ENCODE data around the gene VIP. TPM values are rescaled to one million over a fixed set of nuclear protein-coding genes. Genes with fewer than 3 reads are reported as not detected.

Gene VIP
- total and polyA plus RNA-seq, 2 donors from 2014 or later = 0.76 to 1.4 TPM

DNA sequence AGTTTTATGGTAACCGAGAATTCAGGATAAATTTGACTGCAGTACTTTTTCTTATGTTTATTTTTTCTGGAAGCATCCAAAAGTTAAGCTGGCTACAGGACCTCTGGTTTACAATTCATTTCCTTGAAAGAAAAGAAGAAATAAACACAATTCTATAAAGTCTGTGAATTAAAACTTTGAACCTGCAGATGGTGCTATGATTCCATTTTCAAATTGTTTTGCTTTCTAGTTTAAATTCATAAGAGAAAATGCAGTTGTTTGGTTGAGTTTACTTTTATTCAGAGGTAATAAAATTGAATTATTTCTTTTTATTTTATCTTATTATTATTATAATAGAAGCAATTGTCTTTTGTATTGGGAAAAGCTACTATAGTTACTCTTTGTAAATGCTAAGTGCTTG, 1.8 kb upstream of the VIP start:
- H3K27me3 ChIP-seq (ENCODE audit: control insufficient read depth, insufficient read depth, low read length) = no peaks in the 10 kb centered on the region
- FAIRE-seq (peak; percentile 63), DNase-seq (peak in 2 of 5 donors; percentile 3 to 7)
- TF ChIP-seq, protein P1, sequence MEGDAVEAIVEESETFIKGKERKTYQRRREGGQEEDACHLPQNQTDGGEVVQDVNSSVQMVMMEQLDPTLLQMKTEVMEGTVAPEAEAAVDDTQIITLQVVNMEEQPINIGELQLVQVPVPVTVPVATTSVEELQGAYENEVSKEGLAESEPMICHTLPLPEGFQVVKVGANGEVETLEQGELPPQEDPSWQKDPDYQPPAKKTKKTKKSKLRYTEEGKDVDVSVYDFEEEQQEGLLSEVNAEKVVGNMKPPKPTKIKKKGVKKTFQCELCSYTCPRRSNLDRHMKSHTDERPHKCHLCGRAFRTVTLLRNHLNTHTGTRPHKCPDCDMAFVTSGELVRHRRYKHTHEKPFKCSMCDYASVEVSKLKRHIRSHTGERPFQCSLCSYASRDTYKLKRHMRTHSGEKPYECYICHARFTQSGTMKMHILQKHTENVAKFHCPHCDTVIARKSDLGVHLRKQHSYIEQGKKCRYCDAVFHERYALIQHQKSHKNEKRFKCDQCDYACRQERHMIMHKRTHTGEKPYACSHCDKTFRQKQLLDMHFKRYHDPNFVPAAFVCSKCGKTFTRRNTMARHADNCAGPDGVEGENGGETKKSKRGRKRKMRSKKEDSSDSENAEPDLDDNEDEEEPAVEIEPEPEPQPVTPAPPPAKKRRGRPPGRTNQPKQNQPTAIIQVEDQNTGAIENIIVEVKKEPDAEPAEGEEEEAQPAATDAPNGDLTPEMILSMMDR (IDR thresholded peaks at IDR 0.05; ENCODE audit: borderline replicate concordance, extremely low read depth, insufficient read depth) = no peak
- intact Hi-C loops (cut with DNase I) = no loop called here
- no peaks in the 10 kb centered on the region for H3K4me1 ChIP-seq (ENCODE audit: control insufficient read depth in 2 of 3, insufficient read depth in 2 of 3, low read depth in 1 of 3, low read length in 3 of 3)
- H3K9me3 ChIP-seq (ENCODE audit: control insufficient read depth in 2 of 3, insufficient read depth in 1 of 3, low read length in 3 of 3) = no peaks in the 10 kb centered on the region
- no peaks in the 10 kb centered on the region for H3K36me3 ChIP-seq (ENCODE audit: control insufficient read depth in 2 of 3, insufficient read depth in 3 of 3, low read length in 3 of 3)
- no peak overlapping the region for H3K9ac ChIP-seq (ENCODE audit: low read length in 3 of 3)
- H3K27ac ChIP-seq (ENCODE audit: low read depth in 2 of 2, low read length in 2 of 2) = no peak overlapping the region
- no peak overlapping the region for H3K4me3 ChIP-seq (ENCODE audit: low read length in 3 of 3)

DNA sequence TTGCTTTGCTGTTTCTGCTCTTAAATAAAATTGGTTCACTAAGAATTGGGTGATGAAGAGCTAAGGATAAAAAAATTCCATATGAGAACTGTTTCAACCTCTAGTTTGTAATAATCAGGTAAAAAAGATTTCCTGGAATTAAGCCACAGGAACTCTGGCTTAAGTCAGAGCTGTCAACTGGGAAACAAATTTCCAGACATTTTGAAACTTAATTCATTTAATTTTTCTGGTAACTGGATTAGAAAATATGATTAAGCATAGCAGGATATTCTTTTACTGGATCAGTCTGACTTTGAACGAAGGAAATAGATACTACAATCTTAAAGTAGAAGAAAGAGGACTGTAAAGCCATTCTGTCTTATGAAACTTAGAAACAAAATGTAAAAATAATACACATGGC, 1.3 kb upstream of the VIP start:
- DNase-seq = no peak
- no peaks in the 10 kb centered on the region for H3K9me3 ChIP-seq (ENCODE audit: control insufficient read depth in 2 of 3, insufficient read depth in 1 of 3, low read length in 3 of 3)
- no peaks in the 10 kb centered on the region for H3K27me3 ChIP-seq (ENCODE audit: control insufficient read depth, insufficient read depth, low read length)
- no peak for FAIRE-seq
- no peaks in the 10 kb centered on the region for H3K4me1 ChIP-seq (ENCODE audit: control insufficient read depth in 2 of 3, insufficient read depth in 2 of 3, low read depth in 1 of 3, low read length in 3 of 3)
- intact Hi-C loops (cut with DNase I) = no loop called here
- no peak overlapping the region for H3K27ac ChIP-seq (ENCODE audit: low read depth in 2 of 2, low read length in 2 of 2)
- TF ChIP-seq, protein P1 (IDR thresholded peaks at IDR 0.05; ENCODE audit: borderline replicate concordance, extremely low read depth, insufficient read depth) = no peak
- no peak overlapping the region for H3K4me3 ChIP-seq (ENCODE audit: low read length in 3 of 3)
- no peak overlapping the region for H3K9ac ChIP-seq (ENCODE audit: low read length in 3 of 3)
- no peaks in the 10 kb centered on the region for H3K36me3 ChIP-seq (ENCODE audit: control insufficient read depth in 2 of 3, insufficient read depth in 3 of 3, low read length in 3 of 3)

GRCh38 chr6:152765331-152765730, 14.7 kb downstream of the VIP start:
- Histone ChIP-seq H3K4me3 (ENCODE audit: low read length in 3 of 3) (no peak overlapping the region), H3K36me3 (ENCODE audit: control insufficient read depth in 2 of 3, insufficient read depth in 3 of 3, low read length in 3 of 3) (no peaks in the 10 kb centered on the region), H3K27ac (ENCODE audit: low read depth in 2 of 2, low read length in 2 of 2) (no peak overlapping the region), H3K9me3 (ENCODE audit: control insufficient read depth in 2 of 3, insufficient read depth in 1 of 3, low read length in 3 of 3) (no peaks in the 10 kb centered on the region), H3K4me1 (ENCODE audit: control insufficient read depth in 2 of 3, insufficient read depth in 2 of 3, low read depth in 1 of 3, low read length in 3 of 3) (no peaks in the 10 kb centered on the region), H3K9ac (ENCODE audit: low read length in 3 of 3) (no peak overlapping the region), H3K27me3 (ENCODE audit: control insufficient read depth, insufficient read depth, low read length) (no peaks in the 10 kb centered on the region)
- TF ChIP-seq, protein P1 (IDR thresholded peaks at IDR 0.05; ENCODE audit: borderline replicate concordance, extremely low read depth, insufficient read depth) = no peak
- intact Hi-C loops (cut with DNase I) = no loop called here
- FAIRE-seq (no peak), DNase-seq (no peak)

DNA sequence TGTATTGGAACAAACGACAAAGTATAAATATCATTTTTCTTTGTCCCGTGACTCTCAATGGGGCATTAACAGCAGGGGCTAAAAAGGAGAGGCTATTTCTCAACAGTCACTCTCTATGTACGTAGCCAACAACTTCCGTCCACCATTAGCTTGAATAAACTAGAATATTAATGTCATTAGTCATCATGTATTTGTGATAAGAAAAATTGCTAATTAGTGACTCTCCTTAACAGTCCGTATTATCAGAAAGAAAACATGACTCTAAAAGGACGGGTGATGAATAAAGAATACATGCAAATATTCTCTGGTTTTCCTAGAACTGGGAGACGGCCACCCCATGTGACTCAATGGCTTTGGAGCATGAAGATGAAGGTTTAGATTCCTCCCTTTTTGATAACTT, 18.6 kb downstream of the VIP start:
- Histone ChIP-seq H3K4me3 (ENCODE audit: low read length in 3 of 3) (no peak overlapping the region), H3K27me3 (ENCODE audit: control insufficient read depth, insufficient read depth, low read length) (no peaks in the 10 kb centered on the region), H3K36me3 (ENCODE audit: control insufficient read depth in 2 of 3, insufficient read depth in 3 of 3, low read length in 3 of 3) (no peaks in the 10 kb centered on the region), H3K9ac (ENCODE audit: low read length in 3 of 3) (no peak overlapping the region), H3K4me1 (ENCODE audit: control insufficient read depth in 2 of 3, insufficient read depth in 2 of 3, low read depth in 1 of 3, low read length in 3 of 3) (no peaks in the 10 kb centered on the region), H3K27ac (ENCODE audit: low read depth in 2 of 2, low read length in 2 of 2) (no peak overlapping the region), H3K9me3 (ENCODE audit: control insufficient read depth in 2 of 3, insufficient read depth in 1 of 3, low read length in 3 of 3) (no peaks in the 10 kb centered on the region)
- intact Hi-C loops (cut with DNase I) = no loop called here
- FAIRE-seq (no peak), DNase-seq (no peak)
- TF ChIP-seq, protein P1 (IDR thresholded peaks at IDR 0.05; ENCODE audit: borderline replicate concordance, extremely low read depth, insufficient read depth) = no peak

Data from kidney (tissue), 14 donors.